GM12878 (cell line): Measurements from ENCODE around the gene ERBB3. TPM values are rescaled to one million over a fixed set of nuclear protein-coding genes. Genes with fewer than 3 reads are reported as not detected.

Experiments
- ATAC-seq: fragments of 200-7000 bp; cut with Tn5 transposase; 3 replicates; pipeline ENCODE4 v1.9.1; 2020; ENCODE audit warnings: mild to moderate bottlenecking, moderate library complexity
- BruUV-seq: library from RNA; stranded (reverse); fragments of 400-500 nt; replicated peaks from 2 replicates; lab custom pipeline; 2021; lab: Mats Ljungman, UMichigan
- CTCF ChIA-PET: fragments of 300-600 bp; sonication (Branson Sonifier 250); formaldehyde crosslinking; extraction: SDS; loops from one replicate; lab custom pipeline; 2021; ENCODE audit warnings: inconsistent platforms; lab: Yijun Ruan, JAX
- POLR2A ChIA-PET: fragments of 350-600 bp; formaldehyde crosslinking; extraction: SDS; loops from one replicate; lab custom pipeline; 2021; ENCODE audit warnings: inconsistent platforms; lab: Charles Lee
- RAD21 ChIA-PET: fragments of 300-600 bp; sonication (Branson Sonifier 250); formaldehyde crosslinking; loops from one replicate; lab custom pipeline; 2023; ENCODE audit warnings: antibody characterized with exemption; ENCODE audit not compliant: unreplicated experiment; lab: Charles Lee
- SMC1A ChIA-PET: fragments of 300-600 bp; sonication (Branson Sonifier 250); formaldehyde crosslinking; loops from one replicate; lab custom pipeline; 2023; ENCODE audit not compliant: unreplicated experiment, uncharacterized antibody; lab: Charles Lee
- DNase-seq: peaks from one replicate; pipeline ENCODE4 v3.0.0-alpha.2; 2011; ENCODE audit warnings: low read depth, low spot score
- FAIRE-seq: peaks from 3 replicates; lab custom pipeline; 2011; peaks lifted over from hg19 to GRCh38; lab: Jason Lieb, UNC
- H2AFZ ChIP-seq: 2 replicates; pipeline ENCODE4 v1.6.0; 2011; ENCODE audit warnings: low read depth, low read length, control low read depth; ENCODE audit not compliant: control insufficient read depth
- H3K27ac ChIP-seq: 2 replicates; pipeline ENCODE4 v1.5.1; 2011; ENCODE audit warnings: control low read depth; ENCODE audit not compliant: control insufficient read depth, insufficient read depth
- H3K27me3 ChIP-seq, 2 experiments: replicated peaks in 1 of 2; 2 replicates each; pipeline versions ENCODE4 v1.6.0 to v1.6.1; 2011; ENCODE audit warnings: low read length in 1 of 2; ENCODE audit not compliant: control insufficient read depth in 2 of 2, insufficient read depth in 2 of 2
- H3K36me3 ChIP-seq, 2 experiments: 2 replicates each; pipeline ENCODE4 v1.5.1; 2011; ENCODE audit warnings: low read length in 1 of 2; ENCODE audit not compliant: control insufficient read depth in 2 of 2, insufficient read depth in 2 of 2
- H3K4me1 ChIP-seq: 2 replicates; pipeline ENCODE4 v1.6.1; 2011; ENCODE audit warnings: mild to moderate bottlenecking, low read length, moderate library complexity, mixed read lengths; ENCODE audit not compliant: control insufficient read depth, insufficient read depth
- H3K4me2 ChIP-seq: 2 replicates; pipeline ENCODE4 v1.6.0; 2011; ENCODE audit warnings: control low read depth; ENCODE audit not compliant: control insufficient read depth, insufficient read depth
- H3K4me3 ChIP-seq: fragments of 200-600 bp; sonication (generic); 2 replicates; pipeline ENCODE4 v1.5.1; 2016
- H3K79me2 ChIP-seq: 2 replicates; pipeline ENCODE4 v1.6.0; 2011; ENCODE audit warnings: low read length; ENCODE audit not compliant: control insufficient read depth, insufficient read depth
- H3K9ac ChIP-seq: 2 replicates; pipeline ENCODE4 v1.8.0; 2011; ENCODE audit warnings: low read length, control low read depth, mixed read lengths; ENCODE audit not compliant: control insufficient read depth, insufficient read depth
- H3K9me3 ChIP-seq: replicated peaks from 3 replicates; pipeline ENCODE4 v1.5.1; 2011; ENCODE audit warnings: mild to moderate bottlenecking, low read length; ENCODE audit not compliant: control insufficient read depth, insufficient read depth
- H4K20me1 ChIP-seq: 2 replicates; pipeline ENCODE4 v1.6.0; 2011; ENCODE audit not compliant: control insufficient read depth, insufficient read depth
- WGBS: methylation state at CpG from one replicate; pipeline ENCODE4 v1.1.6; 2016; ENCODE audit warnings: low lambda C conversion rate; ENCODE audit not compliant: insufficient replicate concordance, insufficient coverage; ENCODE audit errors: missing lambda C conversion rate; 5-methylcytosine and 5-hydroxymethylcytosine counted together
- in situ Hi-C: fragments of 300-500 bp; cut with MboI; formaldehyde crosslinking; loops from 9 replicates; pipeline ENCODE4 v1.14.3; 2018; ENCODE audit warnings: mixed read lengths
- intact Hi-C: fragments of 100-400 bp; cut with micrococcal nuclease; formaldehyde crosslinking; loops from one replicate; pipeline ENCODE4 v1.14.2; 2022; ENCODE audit not compliant: unreplicated experiment
- polyA plus RNA-seq, 11 experiments: library from polyadenylated mRNA; depleted of rRNA in 4 of 11; unstranded in 6 of 11; stranded (reverse) in 5 of 11; fragments of >200 nt; fragmentation: Nextera tagmentation in 4 of 11; fragmentation: Illumina TruSeq in 1 of 11; extraction: Ambion mirVana in 4 of 11; extraction: Trizol in 1 of 11; gene quantifications; 1 replicate in 1 of 11; 2 replicates in 10 of 11; pipeline versions ENCODE4 v1.2.1 to v1.2.3, GENCODE V29; 2011 to 2016; ENCODE audit warnings: inconsistent platforms in 2 of 11, missing spikeins in 2 of 11, low read depth in 1 of 11
- total RNA-seq, 4 experiments: library from RNA; depleted of rRNA in 3 of 4; stranded (reverse); fragments of >200 nt in 3 of 4; fragmentation: Illumina TruSeq in 1 of 4; extraction: Trizol in 1 of 4; gene quantifications; 2 replicates each; pipeline versions ENCODE4 v1.2.1 to v1.2.3, GENCODE V29; 2013 to 2021
- TF ChIP-seq, protein P1 (sequence below): fragments of 450-650 bp; IDR thresholded peaks from 2 replicates; pipeline ENCODE4 v1.6.1; 2017; ENCODE audit warnings: antibody characterized with exemption, mild to moderate bottlenecking, moderate library complexity
- TF ChIP-seq, protein P2 (sequence below): fragments of 450-650 bp; IDR thresholded peaks from 2 replicates; pipeline ENCODE4 v1.6.1; 2016; ENCODE audit warnings: mild to moderate bottlenecking

ERBB3 gene
- total and polyA plus RNA-seq, 10 of the 15 experiments (the other 5 are each of a cell fraction or from before 2014, with no cell fraction given): 0.03 to 0.72 (median 0.04) TPM; not detected in 5

DNA sequence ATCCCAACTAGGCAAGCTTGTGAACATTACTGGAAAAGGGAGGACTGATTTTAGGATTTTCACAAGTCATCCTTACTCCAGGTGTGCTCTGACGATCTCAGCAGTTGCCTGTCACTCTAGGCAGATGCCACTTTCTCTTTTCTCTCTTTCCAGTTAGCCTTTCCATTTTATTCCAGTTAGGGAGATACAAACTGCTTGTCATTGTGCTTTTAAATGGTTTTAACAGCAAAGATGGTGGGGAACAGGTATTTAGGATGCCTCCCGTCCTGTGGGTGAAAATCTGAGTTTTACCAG, 25.6 kb downstream of the ERBB3 start:
- Histone ChIP-seq H3K27ac (peak overlapping the region; percentile 86), H3K4me3 (peak overlapping the region; percentile 97), H3K36me3 (peaks cover 10 to 33% of the 10 kb centered on the region in 2 experiments)

More for the DNA sequence above, 25.6 kb downstream of the ERBB3 start:
- POLR2A ChIA-PET: interaction anchor here (0.6 to 6.3 kb wide), 6 partner anchors 12 to 367 kb away, joined by 3 to 95 read pairs (median 6); partner anchors contain the start of genes RPL41 and ZC3H10
- TF ChIP-seq, protein P1, sequence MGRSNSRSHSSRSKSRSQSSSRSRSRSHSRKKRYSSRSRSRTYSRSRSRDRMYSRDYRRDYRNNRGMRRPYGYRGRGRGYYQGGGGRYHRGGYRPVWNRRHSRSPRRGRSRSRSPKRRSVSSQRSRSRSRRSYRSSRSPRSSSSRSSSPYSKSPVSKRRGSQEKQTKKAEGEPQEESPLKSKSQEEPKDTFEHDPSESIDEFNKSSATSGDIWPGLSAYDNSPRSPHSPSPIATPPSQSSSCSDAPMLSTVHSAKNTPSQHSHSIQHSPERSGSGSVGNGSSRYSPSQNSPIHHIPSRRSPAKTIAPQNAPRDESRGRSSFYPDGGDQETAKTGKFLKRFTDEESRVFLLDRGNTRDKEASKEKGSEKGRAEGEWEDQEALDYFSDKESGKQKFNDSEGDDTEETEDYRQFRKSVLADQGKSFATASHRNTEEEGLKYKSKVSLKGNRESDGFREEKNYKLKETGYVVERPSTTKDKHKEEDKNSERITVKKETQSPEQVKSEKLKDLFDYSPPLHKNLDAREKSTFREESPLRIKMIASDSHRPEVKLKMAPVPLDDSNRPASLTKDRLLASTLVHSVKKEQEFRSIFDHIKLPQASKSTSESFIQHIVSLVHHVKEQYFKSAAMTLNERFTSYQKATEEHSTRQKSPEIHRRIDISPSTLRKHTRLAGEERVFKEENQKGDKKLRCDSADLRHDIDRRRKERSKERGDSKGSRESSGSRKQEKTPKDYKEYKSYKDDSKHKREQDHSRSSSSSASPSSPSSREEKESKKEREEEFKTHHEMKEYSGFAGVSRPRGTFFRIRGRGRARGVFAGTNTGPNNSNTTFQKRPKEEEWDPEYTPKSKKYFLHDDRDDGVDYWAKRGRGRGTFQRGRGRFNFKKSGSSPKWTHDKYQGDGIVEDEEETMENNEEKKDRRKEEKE: no peak
- TF ChIP-seq, protein P2, sequence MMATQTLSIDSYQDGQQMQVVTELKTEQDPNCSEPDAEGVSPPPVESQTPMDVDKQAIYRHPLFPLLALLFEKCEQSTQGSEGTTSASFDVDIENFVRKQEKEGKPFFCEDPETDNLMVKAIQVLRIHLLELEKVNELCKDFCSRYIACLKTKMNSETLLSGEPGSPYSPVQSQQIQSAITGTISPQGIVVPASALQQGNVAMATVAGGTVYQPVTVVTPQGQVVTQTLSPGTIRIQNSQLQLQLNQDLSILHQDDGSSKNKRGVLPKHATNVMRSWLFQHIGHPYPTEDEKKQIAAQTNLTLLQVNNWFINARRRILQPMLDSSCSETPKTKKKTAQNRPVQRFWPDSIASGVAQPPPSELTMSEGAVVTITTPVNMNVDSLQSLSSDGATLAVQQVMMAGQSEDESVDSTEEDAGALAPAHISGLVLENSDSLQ: peak; percentile 74
- Histone ChIP-seq H3K4me1 (peaks cover 3% of the 10 kb centered on the region; the same call in 1 of the 2 replicates), H2AFZ (no peak overlapping the region), H4K20me1 (no peaks in the 10 kb centered on the region), H3K79me2 (peaks cover 36% of the 10 kb centered on the region), H3K27me3 (no peaks in the 10 kb centered on the region; a peak in 1 of 4 replicates), H3K9me3 (no peaks in the 10 kb centered on the region), H3K9ac (peak overlapping the region; percentile 95), H3K4me2 (peak overlapping the region; percentile 91)
- DNase-seq (no peak), ATAC-seq (no peak), FAIRE-seq (no peak)
- in situ Hi-C loops (no loop called here), intact Hi-C loops (loop anchor here (2.0 kb wide), 1 partner anchor 177 kb away; no protein-coding TSS in a partner anchor)
- CTCF ChIA-PET: interaction anchor here (0.9 to 4.0 kb wide), 13 partner anchors 10 to 389 kb away, joined by 3 to 25 read pairs (median 6); partner anchors contain the start of genes BLOC1S1, ESYT1, RPL41 and SMARCC2
- SMC1A ChIA-PET: interaction anchor here (1.0 to 2.8 kb wide), 8 partner anchors 10 to 367 kb away, joined by 3 to 26 read pairs (median 4); partner anchors contain the start of genes DNAJC14, ESYT1, RPL41 and ZC3H10
- 2% methylated on average over 2 of the region's 2 CpGs for WGBS
- RAD21 ChIA-PET: interaction anchor here (0.6 to 3.5 kb wide), 5 partner anchors 10 to 280 kb away, joined by 4 to 30 read pairs (median 12); partner anchors contain the start of genes RPL41, SUOX and ZC3H10
- BruUV-seq: no TSS peak
